Nephron progenitor cell (in vitro differentiated cells): ENCODE measurements around the gene RAB27A.

ENCODE experiments used
- DNase-seq: peaks from one replicate; pipeline ENCODE4 v3.0.0; 2021
- H3K27ac Mint-ChIP-seq: 2 replicates; pipeline ENCODE4 v1.8.0; 2021; ENCODE audit warnings: mild to moderate bottlenecking, moderate library complexity, mixed read lengths
- H3K27me3 Mint-ChIP-seq: 2 replicates; pipeline ENCODE4 v1.8.0; 2021; ENCODE audit warnings: mild to moderate bottlenecking, low read depth, mixed read lengths; ENCODE audit not compliant: poor library complexity
- H3K36me3 Mint-ChIP-seq: 2 replicates; pipeline ENCODE4 v1.8.0; 2021; ENCODE audit warnings: low read depth, mixed read lengths
- H3K4me1 Mint-ChIP-seq: 2 replicates; pipeline ENCODE4 v1.8.0; 2021; ENCODE audit warnings: mixed read lengths
- H3K4me3 Mint-ChIP-seq: 2 replicates; pipeline ENCODE4 v1.8.0; 2021; ENCODE audit warnings: mild to moderate bottlenecking, moderate library complexity, mixed read lengths
- H3K9me3 Mint-ChIP-seq: 2 replicates; pipeline ENCODE4 v1.8.0; 2021; ENCODE audit warnings: mild to moderate bottlenecking, moderate library complexity, mixed read lengths
- CTCF ChIP-seq: fragments of 200-600 bp; sonication (generic); IDR thresholded peaks from 2 replicates; pipeline ENCODE4 v1.5.0; 2021; ENCODE audit warnings: antibody characterized with exemption

Gene RAB27A

GRCh38 chr15:55235546-55236036 lies 54.0 kb downstream of the RAB27A start:
- no peak for TF ChIP-seq CTCF
- Mint-ChIP-seq H3K9me3 (no peaks in the 10 kb centered on the region), H3K4me3 (no peak overlapping the region), H3K27me3 (peaks cover 5% of the 10 kb centered on the region), H3K4me1 (no peaks in the 10 kb centered on the region), H3K36me3 (no peaks in the 10 kb centered on the region), H3K27ac (no peak overlapping the region)
- no peak for DNase-seq

GRCh38 chr15:55234800-55235104 lies 54.9 kb downstream of the RAB27A start:
- no peaks in the 10 kb centered on the region for H3K4me1 Mint-ChIP-seq
- no peaks in the 10 kb centered on the region for H3K9me3 Mint-ChIP-seq
- H3K27ac Mint-ChIP-seq = no peak overlapping the region
- no peaks in the 10 kb centered on the region for H3K36me3 Mint-ChIP-seq
- TF ChIP-seq CTCF = no peak
- no peak for DNase-seq
- no peaks in the 10 kb centered on the region for H3K27me3 Mint-ChIP-seq
- no peak overlapping the region for H3K4me3 Mint-ChIP-seq

- no peak for DNase-seq
- no peaks in the 10 kb centered on the region for H3K36me3 Mint-ChIP-seq
These were observed 55.4 kb downstream of the RAB27A start for GRCh38 chr15:55234104-55234799.

GRCh38 chr15:55231455-55231854 lies 58.2 kb downstream of the RAB27A start:
- H3K27ac Mint-ChIP-seq = no peak overlapping the region
- H3K4me1 Mint-ChIP-seq = no peaks in the 10 kb centered on the region
- H3K4me3 Mint-ChIP-seq = no peak overlapping the region
- no peaks in the 10 kb centered on the region for H3K36me3 Mint-ChIP-seq
- no peaks in the 10 kb centered on the region for H3K9me3 Mint-ChIP-seq
- no peak for DNase-seq
- no peak for TF ChIP-seq CTCF
- H3K27me3 Mint-ChIP-seq = no peaks in the 10 kb centered on the region

More at GRCh38 chr15:55234104-55234799, 55.4 kb downstream of the RAB27A start:
- H3K27me3 Mint-ChIP-seq = no peaks in the 10 kb centered on the region
- no peak overlapping the region for H3K27ac Mint-ChIP-seq
- H3K9me3 Mint-ChIP-seq = no peaks in the 10 kb centered on the region
- no peak for TF ChIP-seq CTCF
- no peaks in the 10 kb centered on the region for H3K4me1 Mint-ChIP-seq
- H3K4me3 Mint-ChIP-seq = no peak overlapping the region

- TF ChIP-seq CTCF = no peak
- Mint-ChIP-seq H3K27me3 (no peaks in the 10 kb centered on the region), H3K4me1 (no peaks in the 10 kb centered on the region), H3K9me3 (no peaks in the 10 kb centered on the region), H3K36me3 (no peaks in the 10 kb centered on the region), H3K27ac (no peak overlapping the region), H3K4me3 (no peak overlapping the region)
- no peak for DNase-seq
These were observed 58.7 kb downstream of the RAB27A start for GRCh38 chr15:55230953-55231352.

GRCh38 chr15:55230051-55230670 lies 59.5 kb downstream of the RAB27A start:
- H3K36me3 Mint-ChIP-seq = no peaks in the 10 kb centered on the region
- no peak for TF ChIP-seq CTCF
- H3K4me3 Mint-ChIP-seq = no peak overlapping the region
- H3K27ac Mint-ChIP-seq = no peak overlapping the region
- no peaks in the 10 kb centered on the region for H3K4me1 Mint-ChIP-seq
- DNase-seq = no peak
- H3K27me3 Mint-ChIP-seq = no peaks in the 10 kb centered on the region
- no peaks in the 10 kb centered on the region for H3K9me3 Mint-ChIP-seq
